Measurements from ENCODE around the gene SLC66A3.
A peak's percentile ranks its signal among the peaks of the same experiment; 100 is the strongest.

The SLC66A3 gene

GRCh38 chr2:11222845-11223244 lies 67.6 kb downstream of the SLC66A3 start:
- H4K20me1 ChIP-seq (ENCODE audit: low read depth, low read length) = no peaks in the 10 kb centered on the region
- H3K27ac ChIP-seq (ENCODE audit: low read depth, low read length) = no peak overlapping the region
- H3K4me2 ChIP-seq (ENCODE audit: low read depth, low read length, poor library complexity, severe bottlenecking) = no peak overlapping the region
- no peaks in the 10 kb centered on the region for H3K9me3 ChIP-seq (ENCODE audit: insufficient read depth, low read length)
- no peak overlapping the region for H2AFZ ChIP-seq (ENCODE audit: low read depth, low read length, severe bottlenecking)
- H3F3A ChIP-seq (ENCODE audit: insufficient read depth) = peaks cover 5% of the 10 kb centered on the region; the same call in 1 of the 2 replicates
- no peaks in the 10 kb centered on the region for H3K9me2 ChIP-seq (replicated peaks; ENCODE audit: insufficient read depth, low read length)
- TF ChIP-seq CTCF (IDR thresholded peaks at IDR 0.05; ENCODE audit: insufficient read depth, low read length, poor library complexity, severe bottlenecking) = no peak
- no peak for TF ChIP-seq EZH2phosphoT487 (conservative IDR thresholded peaks at IDR 0.05; ENCODE audit: low read length)
- H3K36me3 ChIP-seq (ENCODE audit: low read length) = peaks cover 39% of the 10 kb centered on the region; the same call in 1 of the 2 replicates
- H3K4me3 ChIP-seq (ENCODE audit: insufficient read depth, low read length, poor library complexity, severe bottlenecking) = no peak overlapping the region
- no peaks in the 10 kb centered on the region for H3K79me2 ChIP-seq (ENCODE audit: insufficient read depth, low read length)
- no peaks in the 10 kb centered on the region for H3K27me3 ChIP-seq (ENCODE audit: low read length)
- no peak overlapping the region for H3K9ac ChIP-seq (ENCODE audit: low read length)

GRCh38 chr2:11224887-11225286 lies 69.6 kb downstream of the SLC66A3 start:
- H3K79me2 ChIP-seq (ENCODE audit: insufficient read depth, low read length) = no peaks in the 10 kb centered on the region
- H3K9me2 ChIP-seq (replicated peaks; ENCODE audit: insufficient read depth, low read length) = no peaks in the 10 kb centered on the region
- peak overlapping the region; percentile 34 for H3K4me2 ChIP-seq (ENCODE audit: low read depth, low read length, poor library complexity, severe bottlenecking)
- no peaks in the 10 kb centered on the region for H3K9me3 ChIP-seq (ENCODE audit: insufficient read depth, low read length)
- no peaks in the 10 kb centered on the region for H3K27me3 ChIP-seq (ENCODE audit: low read length)
- H3K36me3 ChIP-seq (ENCODE audit: low read length) = peaks cover 33% of the 10 kb centered on the region; the same call in 1 of the 2 replicates
- no peak overlapping the region for H3K4me3 ChIP-seq (ENCODE audit: insufficient read depth, low read length, poor library complexity, severe bottlenecking)
- H3K27ac ChIP-seq (ENCODE audit: low read depth, low read length) = peak overlapping the region; percentile 41; the same call in 1 of the 2 replicates
- no peak for TF ChIP-seq EZH2phosphoT487 (conservative IDR thresholded peaks at IDR 0.05; ENCODE audit: low read length)
- no peak for TF ChIP-seq CTCF (IDR thresholded peaks at IDR 0.05; ENCODE audit: insufficient read depth, low read length, poor library complexity, severe bottlenecking)
- peaks cover 6% of the 10 kb centered on the region; the same call in 1 of the 2 replicates for H3F3A ChIP-seq (ENCODE audit: insufficient read depth)
- H3K9ac ChIP-seq (ENCODE audit: low read length) = no peak overlapping the region
- no peak overlapping the region for H2AFZ ChIP-seq (ENCODE audit: low read depth, low read length, severe bottlenecking)
- no peaks in the 10 kb centered on the region for H4K20me1 ChIP-seq (ENCODE audit: low read depth, low read length)

GRCh38 chr2:11227595-11227994 lies 72.3 kb downstream of the SLC66A3 start:
- TF ChIP-seq CTCF (IDR thresholded peaks at IDR 0.05; ENCODE audit: insufficient read depth, low read length, poor library complexity, severe bottlenecking) = no peak
- TF ChIP-seq EZH2phosphoT487 (conservative IDR thresholded peaks at IDR 0.05; ENCODE audit: low read length) = no peak

More at GRCh38 chr2:11227595-11227994, 72.3 kb downstream of the SLC66A3 start:
- peak overlapping the region; percentile 27; the same call in 1 of the 2 replicates for H3K27ac ChIP-seq (ENCODE audit: low read depth, low read length)
- H4K20me1 ChIP-seq (ENCODE audit: low read depth, low read length) = no peaks in the 10 kb centered on the region
- H3K9me2 ChIP-seq (replicated peaks; ENCODE audit: insufficient read depth, low read length) = no peaks in the 10 kb centered on the region
- peaks cover 12% of the 10 kb centered on the region; the same call in 1 of the 2 replicates for H3K79me2 ChIP-seq (ENCODE audit: insufficient read depth, low read length)
- H3F3A ChIP-seq (ENCODE audit: insufficient read depth) = peaks cover 13% of the 10 kb centered on the region; the same call in 1 of the 2 replicates
- H3K9me3 ChIP-seq (ENCODE audit: insufficient read depth, low read length) = no peaks in the 10 kb centered on the region
- H3K27me3 ChIP-seq (ENCODE audit: low read length) = no peaks in the 10 kb centered on the region
- no peak overlapping the region for H3K4me2 ChIP-seq (ENCODE audit: low read depth, low read length, poor library complexity, severe bottlenecking)
- peaks cover 22% of the 10 kb centered on the region; the same call in 1 of the 2 replicates for H3K36me3 ChIP-seq (ENCODE audit: low read length)
- H2AFZ ChIP-seq (ENCODE audit: low read depth, low read length, severe bottlenecking) = no peak overlapping the region
- no peak overlapping the region for H3K4me3 ChIP-seq (ENCODE audit: insufficient read depth, low read length, poor library complexity, severe bottlenecking)
- H3K9ac ChIP-seq (ENCODE audit: low read length) = no peak overlapping the region

All from SU-DHL-6 (cell line).